NK-92 (cell line): ENCODE measurements around the gene TEX264.

ENCODE experiments used
- DNase-seq: peaks from one replicate; lab custom pipeline; 2025; ENCODE audit not compliant: unreplicated experiment; lab: John Stamatoyannopoulos, UW

Gene TEX264

GRCh38 chr3:51691949-51692348 lies 20.9 kb downstream of the TEX264 start:
- no peak for DNase-seq

- DNase-seq: no peak
Measured at GRCh38 chr3:51692980-51693395, 21.9 kb downstream of the TEX264 start.

GRCh38 chr3:51696954-51697353 lies 25.9 kb downstream of the TEX264 start:
- DNase-seq: no peak

GRCh38 chr3:51698209-51698608 lies 27.2 kb downstream of the TEX264 start:
- no peak for DNase-seq

GRCh38 chr3:51700403-51700802 lies 29.4 kb downstream of the TEX264 start:
- DNase-seq: no peak

GRCh38 chr3:51702156-51702555 lies 31.1 kb downstream of the TEX264 start:
- DNase-seq: no peak

GRCh38 chr3:51703068-51703760 lies 32.2 kb downstream of the TEX264 start:
- DNase-seq: no peak

GRCh38 chr3:51703761-51704510 lies 32.9 kb downstream of the TEX264 start:
- DNase-seq: no peak

- no peak for DNase-seq
Measured at GRCh38 chr3:51704511-51704950, 33.5 kb downstream of the TEX264 start.

- DNase-seq: no peak
Measured at GRCh38 chr3:51705276-51706020, 34.4 kb downstream of the TEX264 start.

GRCh38 chr3:51706021-51706485 lies 35.0 kb downstream of the TEX264 start:
- DNase-seq: no peak

GRCh38 chr3:51706788-51707731 lies 36.0 kb downstream of the TEX264 start, which contains the start of gene GRM2:
Gene GRM2 (plus strand): TSS chr3:51707068. CDS start chr3:51708984, 1,916 bp downstream.
- DNase-seq: no peak

GRCh38 chr3:51708216-51708845 lies 37.3 kb downstream of the TEX264 start:
- no peak for DNase-seq

GRCh38 chr3:51709004-51709420 lies 38.0 kb downstream of the TEX264 start:
- no peak for DNase-seq

GRCh38 chr3:51709675-51710074 lies 38.6 kb downstream of the TEX264 start:
- DNase-seq: no peak

GRCh38 chr3:51710631-51711351 lies 39.7 kb downstream of the TEX264 start:
- DNase-seq: no peak

GRCh38 chr3:51711352-51712037 lies 40.4 kb downstream of the TEX264 start:
- DNase-seq: no peak

GRCh38 chr3:51712038-51712420 lies 41.0 kb downstream of the TEX264 start:
- DNase-seq: no peak

- no peak for DNase-seq
Measured at GRCh38 chr3:51712511-51712931, 41.5 kb downstream of the TEX264 start.
